GM12878 (cell line): Measurements from ENCODE around the gene TFB1M.

Source experiments
- CTCF ChIP-seq, 3 experiments: IDR thresholded peaks in 2 of 3; conservative IDR thresholded peaks in 1 of 3; 2 replicates each; pipeline ENCODE4 v1.5.1; 2011; ENCODE audit warnings: low read depth in 3 of 3, low read length in 3 of 3, mild to moderate bottlenecking in 3 of 3, control low read depth in 2 of 3, moderate library complexity in 2 of 3, inconsistent platforms in 1 of 3, mixed read lengths in 1 of 3; ENCODE audit not compliant: control insufficient read depth in 2 of 3, insufficient read depth in 1 of 3; ENCODE audit errors: extremely low read depth in 1 of 3
- ETV6 ChIP-seq, 2 experiments: fragments of 450-650 bp in 1 of 2; IDR thresholded peaks in 1 of 2; conservative IDR thresholded peaks in 1 of 2; 2 replicates each; pipeline ENCODE4 v1.6.1; 2014; ENCODE audit warnings: antibody characterized with exemption in 1 of 2, borderline replicate concordance in 1 of 2, low read depth in 1 of 2, mild to moderate bottlenecking in 1 of 2, moderate library complexity in 1 of 2
- FOXM1 ChIP-seq: IDR thresholded peaks from 2 replicates; pipeline ENCODE4 v1.6.1; 2012; ENCODE audit warnings: low read depth, mild to moderate bottlenecking, inconsistent platforms, low read length, moderate library complexity
- NFYB ChIP-seq: IDR thresholded peaks from 2 replicates; pipeline ENCODE4 v1.6.1; 2011; ENCODE audit warnings: low read depth, mild to moderate bottlenecking, low read length, improper control_type of control experiment, moderate library complexity; ENCODE audit not compliant: insufficient read depth
- SRF ChIP-seq, 2 experiments: IDR thresholded peaks; 2 replicates each; pipeline ENCODE4 v1.6.1; 2011; ENCODE audit warnings: low read depth in 2 of 2, low read length in 2 of 2, mild to moderate bottlenecking in 1 of 2, moderate library complexity in 1 of 2
- SUPT20H ChIP-seq: IDR thresholded peaks from 2 replicates; pipeline ENCODE4 v1.6.1; 2011; ENCODE audit warnings: low read depth, mild to moderate bottlenecking, low read length, moderate library complexity, borderline replicate concordance; ENCODE audit not compliant: control insufficient read depth

DNA sequence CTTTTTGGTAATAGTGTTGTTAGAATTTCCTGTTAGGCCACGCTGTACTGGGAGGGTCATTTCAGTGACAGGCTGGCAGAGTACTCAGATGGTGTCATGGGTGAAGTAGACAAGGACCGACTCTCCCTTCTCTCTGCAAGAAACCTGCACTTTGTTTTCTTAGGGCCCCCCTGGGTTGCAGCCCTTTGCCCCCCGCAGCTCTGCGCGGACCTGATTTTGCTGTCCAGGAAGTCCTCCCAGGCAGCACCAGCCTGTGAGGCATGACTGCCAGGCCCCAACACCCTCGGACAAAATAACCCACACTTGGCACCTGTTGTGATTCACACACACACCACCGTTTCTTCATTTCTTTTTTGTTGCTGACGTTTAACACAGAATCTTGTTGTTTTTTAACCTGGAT lies 72.3 kb downstream of the TFB1M start:
- TF ChIP-seq FOXM1 (no peak), SUPT20H (no peak), SRF (IDR thresholded peaks at IDR 0.05; ENCODE audit: low read depth in 2 of 2, low read length in 2 of 2) (no peak), ETV6 (conservative IDR thresholded peaks at IDR 0.05 in 1 of 2, IDR thresholded peaks at IDR 0.05 in 1 of 2; ENCODE audit: borderline replicate concordance in 1 of 2, low read depth in 1 of 2) (no peak), CTCF (IDR thresholded peaks at IDR 0.05 in 2 of 3, conservative IDR thresholded peaks at IDR 0.05 in 1 of 3; ENCODE audit: control insufficient read depth in 2 of 3, extremely low read depth in 1 of 3, insufficient read depth in 1 of 3, low read depth in 3 of 3, low read length in 3 of 3) (no peak), NFYB (no peak)
